GM12801 (cell line): ENCODE results near the gene FAR1.

Source experiments
- CTCF ChIP-seq: IDR thresholded peaks from one replicate; pipeline ENCODE4 v1.5.1; 2011; ENCODE audit warnings: control low read depth; ENCODE audit not compliant: insufficient read length; ENCODE audit errors: extremely low read depth

The FAR1 gene

GRCh38 chr11:13668102-13668956 lies at the start of gene FAR1:
Gene FAR1, plus strand, starts transcription at chr11:13668668. Its CDS starts 26,098 bp downstream, at chr11:13694766.
- TF ChIP-seq CTCF = no peak

- no peak for TF ChIP-seq CTCF
Measured at GRCh38 chr11:13620063-13620462, 48.4 kb upstream of the FAR1 start.

GRCh38 chr11:13629779-13630178 lies 38.7 kb upstream of the FAR1 start:
- TF ChIP-seq CTCF = no peak

- TF ChIP-seq CTCF = no peak
Measured at GRCh38 chr11:13635290-13635689, 33.2 kb upstream of the FAR1 start.

- TF ChIP-seq CTCF = no peak
Measured at GRCh38 chr11:13635804-13636203, 32.7 kb upstream of the FAR1 start.

- no peak for TF ChIP-seq CTCF
Measured at GRCh38 chr11:13637125-13638069, 31.1 kb upstream of the FAR1 start.

GRCh38 chr11:13638422-13638821 lies 30.0 kb upstream of the FAR1 start:
- TF ChIP-seq CTCF = no peak
